ENCODE measurements around the gene CSK.

Gene CSK

GRCh38 chr15:74788042-74788682 lies 6.3 kb downstream of the CSK start:
- no peak for DNase-seq

DNA sequence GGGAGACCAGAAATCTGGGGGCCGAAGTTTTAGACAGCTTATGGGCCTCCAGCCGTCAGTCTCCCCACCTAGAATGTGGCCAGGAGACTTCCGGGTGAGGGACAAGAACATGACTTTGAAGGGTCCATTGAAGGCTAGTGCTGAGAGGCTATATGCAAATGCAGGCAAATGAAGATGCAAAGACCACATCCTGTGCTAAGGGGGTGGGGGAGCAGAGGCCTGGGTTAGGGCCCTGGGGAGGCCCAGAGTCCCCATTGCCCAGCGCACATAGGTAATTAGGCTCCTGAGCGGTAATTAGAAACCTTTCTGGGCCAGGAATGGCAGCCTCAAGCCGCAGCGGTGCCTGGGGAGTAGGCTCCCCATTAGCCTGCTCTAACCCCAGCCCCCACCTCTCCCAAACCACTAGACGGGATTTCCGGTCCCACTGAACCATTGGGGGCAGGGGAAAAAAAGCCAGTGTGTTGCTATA lies 6.8 kb downstream of the CSK start:
- peak; percentile 59 to 66 for DNase-seq

DNA sequence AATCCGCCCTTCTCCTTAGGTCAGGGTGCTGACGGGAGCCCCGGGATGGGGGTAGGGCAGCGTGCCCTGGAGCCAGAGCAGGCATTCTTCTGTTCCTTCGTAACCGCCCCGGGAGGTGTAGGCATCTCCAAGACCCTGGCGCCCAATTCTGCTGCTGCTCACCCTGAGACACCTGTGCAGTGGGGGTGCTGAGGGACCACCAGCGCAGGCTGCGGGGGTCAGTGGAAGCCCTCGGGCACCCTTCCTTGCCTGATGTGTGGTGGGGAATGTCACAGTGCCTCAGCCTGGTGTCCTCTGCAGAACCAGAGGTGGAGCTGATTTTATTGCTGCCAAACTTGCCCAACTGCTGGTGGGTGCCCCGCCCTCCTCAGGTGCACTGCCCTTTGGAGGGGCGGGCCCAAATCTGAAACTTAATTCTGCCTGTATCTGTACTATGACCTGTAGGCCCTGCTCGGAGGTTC lies 7.3 kb downstream of the CSK start:
- DNase-seq = peak; percentile 46 to 56

DNA sequence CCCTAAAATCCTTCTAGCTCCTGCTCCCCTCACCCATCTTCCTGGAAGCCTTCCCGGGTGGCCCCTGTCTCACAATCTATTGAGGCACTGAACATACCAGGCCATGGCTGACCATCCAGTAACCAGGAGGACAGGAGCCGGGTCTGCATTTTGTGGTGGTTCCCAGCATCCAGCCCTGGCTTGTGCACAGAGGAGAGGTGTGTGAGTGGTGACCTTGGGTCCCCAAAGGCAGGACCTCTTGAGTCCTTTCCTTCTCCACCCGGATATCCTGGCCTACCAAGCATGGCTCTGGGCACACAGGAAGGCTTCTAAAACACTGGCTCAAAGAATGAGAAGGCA lies 7.8 kb downstream of the CSK start:
- DNase-seq = no peak

- DNase-seq = peak in 1 of 2 donors; percentile 55
These were observed 8.4 kb downstream of the CSK start for GRCh38 chr15:74790080-74790916.

DNA sequence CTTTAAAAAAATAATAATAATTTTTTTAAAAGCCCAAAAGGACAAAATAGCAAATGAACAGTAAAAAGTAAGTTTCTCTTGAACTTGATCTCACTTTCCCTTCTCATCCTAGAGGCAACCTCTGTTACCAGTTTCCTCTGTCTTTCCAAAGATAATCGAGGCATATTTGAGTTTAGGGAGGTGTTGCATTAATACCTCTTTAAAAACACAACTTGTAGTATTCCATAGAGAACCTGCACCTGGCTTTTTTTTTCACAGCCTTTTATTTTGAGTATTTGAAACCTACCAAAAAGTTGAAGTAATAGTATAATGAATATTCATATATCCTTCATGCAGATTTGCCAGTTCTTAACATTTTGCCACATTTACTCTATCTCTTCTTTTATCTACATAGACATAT lies 9.1 kb downstream of the CSK start:
- DNase-seq = no peak

- DNase-seq = no peak
These were observed 9.8 kb downstream of the CSK start for GRCh38 chr15:74791667-74792066.

DNA sequence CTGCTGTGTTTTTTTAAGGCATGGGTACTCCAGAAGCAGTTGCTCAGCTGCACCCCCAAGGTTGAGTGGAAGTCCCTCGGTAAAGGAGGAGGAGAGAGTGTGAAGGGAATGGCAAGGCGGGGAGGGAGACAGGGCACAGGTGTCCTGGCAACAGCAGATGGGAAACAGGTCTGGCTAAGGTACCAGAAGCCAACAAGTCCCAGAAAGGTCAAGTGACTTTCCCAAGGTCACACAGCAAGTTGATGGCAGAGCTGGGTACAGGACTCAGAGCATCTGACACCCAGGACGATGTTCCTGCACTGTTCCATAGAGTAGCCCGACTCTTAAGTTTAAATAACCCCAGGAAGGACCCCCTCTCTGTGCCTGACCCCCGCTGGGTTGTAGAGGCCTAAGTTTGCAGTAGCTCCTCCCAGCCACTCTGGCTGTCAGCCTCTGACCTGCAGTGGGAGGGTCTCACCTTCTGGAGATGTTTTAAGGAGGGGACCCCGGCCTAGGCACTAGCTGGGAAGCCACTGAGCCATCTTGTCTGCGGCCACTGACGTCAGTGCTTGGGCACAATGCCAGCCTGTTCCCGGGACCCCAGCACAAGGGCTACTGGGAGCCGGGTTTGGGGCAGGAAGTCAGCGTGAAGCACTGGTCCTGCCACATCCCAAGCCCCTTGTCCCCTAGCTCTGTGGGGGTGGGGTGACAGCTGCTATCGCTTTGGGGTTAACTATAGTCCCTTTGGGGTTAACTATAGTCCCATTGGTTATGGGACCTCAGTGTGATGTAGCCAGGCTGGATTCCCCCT lies 10.5 kb downstream of the CSK start:
- DNase-seq = no peak

DNA sequence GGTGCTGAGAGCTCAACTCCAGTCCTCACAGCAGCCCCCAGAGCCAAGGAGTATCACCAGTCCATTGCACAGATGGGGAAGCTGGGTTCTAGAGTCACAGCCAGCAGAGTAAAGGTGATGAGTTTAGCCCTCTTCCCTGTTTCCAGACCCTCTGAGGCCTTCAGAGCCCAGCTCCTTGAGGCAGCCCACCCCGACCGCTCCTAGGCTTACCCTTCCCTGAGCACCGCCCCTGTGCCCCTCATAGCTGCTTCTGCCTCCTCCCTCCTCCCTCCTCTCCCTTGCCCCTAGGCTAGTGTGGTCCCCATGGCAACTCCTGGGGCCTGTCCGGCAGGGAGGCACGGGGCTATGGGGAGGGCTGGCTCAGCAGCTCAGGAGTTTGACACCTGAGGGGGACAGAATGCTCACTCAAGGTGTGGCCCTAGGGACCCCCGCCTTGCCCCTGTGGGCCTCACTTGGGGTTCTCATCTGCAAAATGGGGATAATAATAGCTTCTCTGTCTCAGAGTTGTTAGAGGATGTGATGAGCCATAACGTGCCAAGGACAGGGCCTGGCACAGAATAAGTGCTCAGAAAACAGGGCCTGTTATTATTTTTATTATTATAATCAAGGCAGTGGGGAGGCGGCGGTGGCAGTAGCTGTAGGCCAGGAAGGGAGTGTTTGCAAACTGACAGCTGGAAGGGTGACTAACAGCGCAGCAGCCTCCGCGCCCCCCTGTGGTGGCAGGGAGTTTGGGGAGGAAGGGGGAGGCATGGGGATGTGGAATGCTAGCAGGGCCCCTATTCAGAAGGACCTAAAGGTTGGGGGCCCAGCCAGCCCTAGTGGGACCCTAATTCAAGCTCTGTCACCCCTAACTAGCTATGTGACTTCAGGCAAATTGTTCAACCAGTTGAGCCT lies 11.5 kb downstream of the CSK start:
- DNase-seq = peak; percentile 78 to 82

DNA sequence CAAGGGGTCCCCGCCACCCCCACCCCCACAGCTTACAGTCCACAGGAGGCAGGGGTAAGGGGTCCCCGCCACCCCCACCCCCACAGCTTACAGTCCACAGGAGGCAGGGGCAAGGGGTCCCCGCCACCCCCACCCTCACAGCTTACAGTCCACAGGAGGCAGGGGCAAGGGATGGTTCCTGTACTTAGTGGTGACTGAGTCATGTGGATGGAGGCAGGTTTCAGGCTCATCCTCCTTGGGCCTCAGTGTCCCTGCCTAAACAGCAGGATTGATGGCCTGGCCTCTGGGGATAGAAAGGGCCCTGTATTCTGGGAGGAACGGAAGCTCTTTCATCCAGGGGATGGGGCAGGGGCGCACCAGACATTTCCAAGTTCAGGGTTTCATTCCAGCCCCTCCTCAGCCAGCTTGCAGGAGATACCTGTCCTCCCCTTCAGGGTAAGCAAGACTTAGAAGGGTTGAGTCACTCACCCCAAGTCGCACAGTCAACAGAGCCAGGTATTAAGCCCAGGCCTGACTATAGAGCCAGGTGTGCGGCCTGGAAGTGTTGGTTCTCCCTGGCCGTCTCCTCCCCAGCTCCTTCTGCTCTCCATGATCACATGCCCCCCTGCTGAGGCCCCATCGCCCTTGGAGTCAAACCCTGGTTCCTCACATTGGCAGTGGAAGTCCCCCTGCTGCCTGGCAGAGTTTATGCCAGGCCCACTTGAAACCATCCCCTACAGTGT lies 12.5 kb downstream of the CSK start:
- no peak for DNase-seq

DNA sequence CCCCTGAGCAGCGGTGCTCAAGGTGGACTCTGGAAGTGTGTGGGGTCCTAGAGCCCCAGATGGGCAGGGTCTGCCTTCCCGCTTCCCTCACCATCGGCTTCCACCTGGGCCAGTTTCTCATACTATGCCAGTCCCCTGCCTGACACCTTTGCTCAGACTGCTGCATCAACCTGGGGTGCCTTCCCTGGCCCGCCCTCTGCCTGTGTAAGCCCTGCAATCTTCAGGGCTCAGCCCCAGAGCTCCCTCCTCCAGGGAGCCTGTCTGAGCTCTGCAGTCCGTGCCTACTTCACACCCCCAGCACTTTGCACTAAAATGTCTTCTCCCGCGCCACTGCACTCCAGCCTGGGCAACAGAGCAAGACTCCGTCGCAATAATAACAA lies 13.1 kb downstream of the CSK start:
- no peak for DNase-seq

DNA sequence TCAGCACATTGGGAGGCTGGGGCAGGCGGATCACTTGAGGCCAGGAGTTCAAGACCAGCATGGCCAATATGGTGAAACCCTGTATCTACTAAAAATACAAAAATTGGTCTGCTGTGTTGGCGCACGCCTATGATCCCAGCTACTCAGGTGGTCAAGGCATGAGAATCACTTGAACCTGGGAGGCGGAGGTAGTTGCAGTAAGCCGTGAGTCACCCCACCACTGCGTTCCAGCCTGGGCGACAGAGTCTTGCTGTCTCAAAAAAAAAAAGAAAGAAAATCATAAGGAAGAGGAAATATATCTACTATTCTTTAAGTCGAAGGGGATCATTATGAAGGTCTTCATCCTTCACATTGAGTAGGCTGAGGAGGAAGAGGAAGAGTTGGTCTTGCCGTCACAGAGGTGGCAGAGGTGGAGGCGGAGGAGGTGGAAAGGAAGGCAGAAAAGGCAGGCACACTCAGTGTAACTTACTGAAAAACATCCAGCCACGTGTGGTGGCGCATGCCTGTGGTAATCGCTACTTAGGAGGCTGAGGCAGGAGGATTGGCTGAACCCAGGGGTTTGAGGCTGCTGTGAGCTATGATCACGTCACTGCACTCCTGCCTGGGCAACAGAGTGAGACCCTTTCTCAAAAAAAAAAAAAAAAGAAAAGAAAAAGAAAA lies 14.2 kb downstream of the CSK start:
- DNase-seq = peak in 1 of 2 donors; percentile 46

- no peak for DNase-seq
These were observed 16.7 kb downstream of the CSK start for GRCh38 chr15:74798388-74799254.

DNA sequence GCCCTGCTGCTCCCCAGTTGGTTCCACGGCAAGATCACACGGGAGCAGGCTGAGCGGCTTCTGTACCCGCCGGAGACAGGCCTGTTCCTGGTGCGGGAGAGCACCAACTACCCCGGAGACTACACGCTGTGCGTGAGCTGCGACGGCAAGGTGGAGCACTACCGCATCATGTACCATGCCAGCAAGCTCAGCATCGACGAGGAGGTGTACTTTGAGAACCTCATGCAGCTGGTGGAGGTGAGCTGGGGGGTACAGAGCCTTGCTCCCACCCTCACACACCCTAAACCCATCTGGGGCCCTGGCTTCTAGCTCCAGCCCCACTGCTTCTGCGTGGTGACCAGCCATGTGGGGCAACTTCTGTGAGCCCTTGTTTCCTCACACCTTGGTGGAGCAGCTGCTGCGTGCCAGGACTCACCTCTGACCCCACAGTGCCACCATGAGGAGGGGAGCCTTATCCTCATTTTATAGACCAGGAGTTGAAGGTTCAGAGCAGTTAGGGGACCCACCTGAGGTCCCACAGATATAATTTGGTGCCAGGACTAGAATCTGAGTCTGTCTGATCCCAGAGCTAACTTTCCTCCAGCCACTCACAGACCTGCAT lies 17.5 kb downstream of the CSK start:
- DNase-seq = peak in 1 of 2 donors; percentile 44

DNA sequence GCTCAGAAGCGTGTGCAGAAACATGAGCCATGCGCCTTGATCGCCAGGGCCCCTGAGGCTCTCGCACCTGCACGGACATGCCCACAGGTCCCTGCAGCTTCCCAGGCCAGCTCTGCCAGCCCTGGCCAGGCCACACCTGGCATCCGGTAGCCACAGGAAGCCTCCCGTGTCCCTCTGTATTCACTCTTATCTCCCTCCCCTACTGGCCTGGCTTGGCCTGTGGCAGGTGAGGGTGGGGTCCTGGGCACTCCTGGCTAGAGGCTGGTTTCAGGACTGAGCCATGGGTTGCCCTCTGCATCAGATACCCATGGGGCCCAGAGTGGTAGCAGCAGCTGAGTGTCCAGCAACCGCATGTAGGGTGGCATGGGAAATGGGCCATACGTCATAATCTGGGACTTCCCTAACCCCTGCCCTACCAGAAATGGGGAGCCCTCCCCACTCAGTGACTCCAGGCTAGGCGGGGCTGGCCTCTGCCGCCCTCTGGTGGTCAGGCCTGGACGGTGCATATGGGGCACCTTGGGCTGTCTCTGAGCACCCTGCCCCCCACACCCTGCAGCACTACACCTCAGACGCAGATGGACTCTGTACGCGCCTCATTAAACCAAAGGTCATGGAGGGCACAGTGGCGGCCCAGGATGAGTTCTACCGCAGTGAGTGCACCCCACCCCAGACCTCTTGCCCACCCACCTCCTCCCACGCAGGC lies 18.1 kb downstream of the CSK start:
- peak; percentile 92 for DNase-seq

- no peak for DNase-seq
These were observed 18.7 kb downstream of the CSK start for GRCh38 chr15:74800559-74801094.

DNA sequence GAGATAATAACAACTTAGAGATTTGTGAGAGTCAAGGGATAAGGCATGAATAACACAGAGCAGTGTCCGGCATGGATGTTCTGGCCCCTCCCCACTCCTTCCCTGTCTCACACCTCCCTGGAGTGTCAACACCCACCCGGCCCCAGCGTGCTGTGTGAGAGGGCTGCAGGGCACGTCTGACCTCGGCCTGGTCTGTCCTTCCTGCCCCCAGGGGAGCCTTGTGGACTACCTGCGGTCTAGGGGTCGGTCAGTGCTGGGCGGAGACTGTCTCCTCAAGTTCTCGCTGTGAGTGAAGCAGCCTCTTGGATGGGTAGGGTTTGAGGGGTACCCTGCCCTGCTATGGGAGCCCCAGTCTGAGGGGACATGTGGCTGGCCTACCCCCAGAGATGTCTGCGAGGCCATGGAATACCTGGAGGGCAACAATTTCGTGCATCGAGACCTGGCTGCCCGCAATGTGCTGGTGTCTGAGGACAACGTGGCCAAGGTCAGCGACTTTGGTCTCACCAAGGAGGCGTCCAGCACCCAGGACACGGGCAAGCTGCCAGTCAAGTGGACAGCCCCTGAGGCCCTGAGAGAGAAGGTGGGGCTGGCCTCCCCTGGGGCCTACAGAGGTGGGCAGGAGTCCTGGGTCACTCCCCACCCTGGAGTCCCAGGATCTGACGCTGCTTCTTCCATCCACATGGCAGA lies 19.6 kb downstream of the CSK start:
- DNase-seq = no peak

DNA sequence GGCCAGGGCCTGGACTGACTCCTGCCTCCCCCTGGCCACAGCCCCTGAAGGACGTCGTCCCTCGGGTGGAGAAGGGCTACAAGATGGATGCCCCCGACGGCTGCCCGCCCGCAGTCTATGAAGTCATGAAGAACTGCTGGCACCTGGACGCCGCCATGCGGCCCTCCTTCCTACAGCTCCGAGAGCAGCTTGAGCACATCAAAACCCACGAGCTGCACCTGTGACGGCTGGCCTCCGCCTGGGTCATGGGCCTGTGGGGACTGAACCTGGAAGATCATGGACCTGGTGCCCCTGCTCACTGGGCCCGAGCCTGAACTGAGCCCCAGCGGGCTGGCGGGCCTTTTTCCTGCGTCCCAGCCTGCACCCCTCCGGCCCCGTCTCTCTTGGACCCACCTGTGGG lies 20.4 kb downstream of the CSK start:
- no peak for DNase-seq

All from CD4-positive, alpha-beta T cell treated with Interleukin-4 for 1 hour (primary cell).